Mesothelial cell of epicardium (in vitro differentiated cells): ENCODE measurements around the gene CLDN19. TPM values are rescaled to one million over a fixed set of nuclear protein-coding genes. Genes with fewer than 3 reads are reported as not detected.

Source experiments
- DNase-seq, 2 experiments: peaks; one replicate each; pipeline ENCODE4 v3.0.0; 2021; ENCODE audit warnings: low spot score in 2 of 2; ENCODE audit not compliant: unreplicated experiment in 2 of 2
- H3K27ac Mint-ChIP-seq: 2 replicates; pipeline ENCODE4 v1.8.0; 2021; ENCODE audit warnings: mixed read lengths
- H3K27me3 Mint-ChIP-seq: 2 replicates; pipeline ENCODE4 v1.8.0; 2021; ENCODE audit warnings: low read depth, mixed read lengths
- H3K36me3 Mint-ChIP-seq: 2 replicates; pipeline ENCODE4 v1.8.0; 2021; ENCODE audit warnings: mixed read lengths
- H3K4me1 Mint-ChIP-seq: 2 replicates; pipeline ENCODE4 v1.8.0; 2021; ENCODE audit warnings: mixed read lengths
- H3K4me3 Mint-ChIP-seq: 2 replicates; pipeline ENCODE4 v1.8.0; 2021; ENCODE audit warnings: mild to moderate bottlenecking, moderate library complexity, mixed read lengths
- H3K9me3 Mint-ChIP-seq: 2 replicates; pipeline ENCODE4 v1.8.0; 2021; ENCODE audit warnings: mixed read lengths
- total RNA-seq: library from RNA; stranded (reverse); gene quantifications from 3 replicates; pipeline ENCODE4 v1.2.1, GENCODE V29; 2021
- TF ChIP-seq, protein P1 (sequence below): fragments of 200-600 bp; sonication (generic); IDR thresholded peaks from one replicate; pipeline ENCODE4 v1.5.0; 2021; ENCODE audit warnings: antibody characterized with exemption; ENCODE audit not compliant: unreplicated experiment

Gene CLDN19
- total RNA-seq, 1 donor from 2014 or later = 1.6 TPM

- no peak overlapping the region for H3K27ac Mint-ChIP-seq
Measured at GRCh38 chr1:42741706-42742105, 1.7 kb upstream of the CLDN19 start.

DNA sequence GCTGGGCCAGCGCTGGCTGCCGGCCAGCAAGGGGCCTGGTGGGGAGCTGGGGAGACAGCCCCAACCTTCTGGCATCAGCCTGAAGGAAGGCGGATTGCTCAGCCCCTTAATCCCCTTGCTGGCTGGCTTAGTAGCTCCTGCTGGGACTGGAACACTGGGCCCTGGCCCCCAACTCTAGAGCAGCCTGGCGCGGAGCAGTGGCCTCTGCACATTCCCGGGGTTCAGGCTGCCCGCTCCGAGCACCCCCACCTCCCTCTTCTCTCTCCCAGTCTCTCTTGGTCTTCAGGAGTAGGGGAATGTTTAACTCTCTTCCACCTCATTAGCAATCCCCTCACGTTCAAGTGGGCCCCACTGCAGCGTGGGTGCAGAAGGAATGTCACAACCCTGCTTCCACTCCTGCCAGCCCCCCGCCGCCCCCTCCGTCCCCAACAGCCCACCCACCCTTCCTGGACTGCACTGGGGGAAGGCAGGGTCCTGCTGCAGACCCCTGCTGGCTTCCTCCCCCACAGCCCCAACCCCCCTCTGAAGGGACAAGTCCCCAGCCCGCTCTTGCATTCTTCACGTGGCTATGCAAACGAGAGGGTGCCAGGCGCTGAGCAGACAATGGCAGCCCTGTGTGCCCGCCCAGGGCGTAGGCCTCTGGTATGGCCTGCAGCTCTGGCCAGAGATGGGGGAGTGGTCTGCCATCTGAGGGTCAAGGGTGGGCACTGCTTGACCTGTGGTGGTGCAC, 980 bp upstream of the CLDN19 start:
- H3K9me3 Mint-ChIP-seq = no peaks in the 10 kb centered on the region

More at GRCh38 chr1:42741706-42742105, 1.7 kb upstream of the CLDN19 start:
- H3K27me3 Mint-ChIP-seq = no peaks in the 10 kb centered on the region
- no peak overlapping the region for H3K4me3 Mint-ChIP-seq
- TF ChIP-seq, protein P1, sequence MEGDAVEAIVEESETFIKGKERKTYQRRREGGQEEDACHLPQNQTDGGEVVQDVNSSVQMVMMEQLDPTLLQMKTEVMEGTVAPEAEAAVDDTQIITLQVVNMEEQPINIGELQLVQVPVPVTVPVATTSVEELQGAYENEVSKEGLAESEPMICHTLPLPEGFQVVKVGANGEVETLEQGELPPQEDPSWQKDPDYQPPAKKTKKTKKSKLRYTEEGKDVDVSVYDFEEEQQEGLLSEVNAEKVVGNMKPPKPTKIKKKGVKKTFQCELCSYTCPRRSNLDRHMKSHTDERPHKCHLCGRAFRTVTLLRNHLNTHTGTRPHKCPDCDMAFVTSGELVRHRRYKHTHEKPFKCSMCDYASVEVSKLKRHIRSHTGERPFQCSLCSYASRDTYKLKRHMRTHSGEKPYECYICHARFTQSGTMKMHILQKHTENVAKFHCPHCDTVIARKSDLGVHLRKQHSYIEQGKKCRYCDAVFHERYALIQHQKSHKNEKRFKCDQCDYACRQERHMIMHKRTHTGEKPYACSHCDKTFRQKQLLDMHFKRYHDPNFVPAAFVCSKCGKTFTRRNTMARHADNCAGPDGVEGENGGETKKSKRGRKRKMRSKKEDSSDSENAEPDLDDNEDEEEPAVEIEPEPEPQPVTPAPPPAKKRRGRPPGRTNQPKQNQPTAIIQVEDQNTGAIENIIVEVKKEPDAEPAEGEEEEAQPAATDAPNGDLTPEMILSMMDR = no peak
- no peak for DNase-seq
- peaks cover 31% of the 10 kb centered on the region for H3K4me1 Mint-ChIP-seq
- H3K36me3 Mint-ChIP-seq = peaks cover 6% of the 10 kb centered on the region
- H3K9me3 Mint-ChIP-seq = no peaks in the 10 kb centered on the region

GRCh38 chr1:42738678-42739226, 1.3 kb downstream of the CLDN19 start:
- Mint-ChIP-seq H3K27me3 (no peaks in the 10 kb centered on the region), H3K4me3 (no peak overlapping the region), H3K9me3 (no peaks in the 10 kb centered on the region), H3K4me1 (peaks cover 30% of the 10 kb centered on the region), H3K27ac (no peak overlapping the region), H3K36me3 (no peaks in the 10 kb centered on the region)
- no peak for DNase-seq
- TF ChIP-seq, protein P1 = no peak

More for the DNA sequence above, 980 bp upstream of the CLDN19 start:
- Mint-ChIP-seq H3K4me3 (peak overlapping the region; percentile 19), H3K27ac (no peak overlapping the region), H3K4me1 (peaks cover 31% of the 10 kb centered on the region), H3K36me3 (peaks cover 4% of the 10 kb centered on the region), H3K27me3 (no peaks in the 10 kb centered on the region)
- DNase-seq = no peak
- TF ChIP-seq, protein P1 = no peak

DNA sequence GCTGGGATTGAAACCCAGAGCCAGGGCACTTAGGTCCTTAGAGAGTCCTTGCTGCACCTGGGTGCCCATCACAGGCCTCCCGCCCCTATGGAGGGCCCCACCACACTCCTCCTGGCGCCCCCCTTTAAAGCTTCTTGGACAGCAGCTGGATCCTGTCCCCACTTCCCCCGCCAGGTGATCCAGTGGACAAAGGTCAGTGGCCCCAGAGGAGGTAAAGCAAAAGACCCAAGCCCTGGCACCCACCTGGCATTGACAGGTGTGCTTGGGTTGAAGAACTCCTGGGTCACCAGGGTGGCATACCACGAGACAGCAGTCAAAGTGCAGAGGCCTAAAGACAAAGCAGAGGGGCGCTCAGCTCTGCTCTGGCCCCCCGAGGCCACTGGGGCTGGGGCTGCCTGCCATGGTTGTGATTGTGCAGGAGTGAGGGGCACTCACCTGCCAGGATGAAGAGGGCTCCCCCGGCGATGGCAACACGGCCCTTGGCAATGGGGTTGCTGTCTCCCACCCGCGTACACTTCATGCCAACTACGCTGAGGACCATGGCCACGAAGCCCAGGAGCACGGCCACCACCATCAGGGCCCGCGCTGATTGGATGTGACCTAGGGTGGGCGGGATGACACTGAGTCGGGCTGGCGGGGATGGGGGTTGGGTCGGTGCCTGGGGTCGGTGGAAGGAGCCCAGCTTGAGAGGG, 1.9 kb downstream of the CLDN19 start:
- Mint-ChIP-seq H3K4me1 (peaks cover 24% of the 10 kb centered on the region), H3K27ac (no peak overlapping the region), H3K27me3 (no peaks in the 10 kb centered on the region), H3K36me3 (no peaks in the 10 kb centered on the region), H3K4me3 (no peak overlapping the region), H3K9me3 (no peaks in the 10 kb centered on the region)
- TF ChIP-seq, protein P1 = no peak
- DNase-seq = no peak

- no peak for DNase-seq
- H3K4me1 Mint-ChIP-seq = peaks cover 15% of the 10 kb centered on the region
- H3K36me3 Mint-ChIP-seq = no peaks in the 10 kb centered on the region
- no peak overlapping the region for H3K4me3 Mint-ChIP-seq
- H3K27ac Mint-ChIP-seq = no peak overlapping the region
- TF ChIP-seq, protein P1 = no peak
- no peaks in the 10 kb centered on the region for H3K27me3 Mint-ChIP-seq
- no peaks in the 10 kb centered on the region for H3K9me3 Mint-ChIP-seq
Measured at GRCh38 chr1:42737257-42737656, 2.8 kb downstream of the CLDN19 start.
